GM19240 (cell line): ENCODE results near the gene IDH3A.

ENCODE experiments used
- DNase-seq: peaks from one replicate; pipeline ENCODE4 v3.0.0; 2011; ENCODE audit warnings: low spot score; ENCODE audit not compliant: insufficient read length

IDH3A gene

DNA sequence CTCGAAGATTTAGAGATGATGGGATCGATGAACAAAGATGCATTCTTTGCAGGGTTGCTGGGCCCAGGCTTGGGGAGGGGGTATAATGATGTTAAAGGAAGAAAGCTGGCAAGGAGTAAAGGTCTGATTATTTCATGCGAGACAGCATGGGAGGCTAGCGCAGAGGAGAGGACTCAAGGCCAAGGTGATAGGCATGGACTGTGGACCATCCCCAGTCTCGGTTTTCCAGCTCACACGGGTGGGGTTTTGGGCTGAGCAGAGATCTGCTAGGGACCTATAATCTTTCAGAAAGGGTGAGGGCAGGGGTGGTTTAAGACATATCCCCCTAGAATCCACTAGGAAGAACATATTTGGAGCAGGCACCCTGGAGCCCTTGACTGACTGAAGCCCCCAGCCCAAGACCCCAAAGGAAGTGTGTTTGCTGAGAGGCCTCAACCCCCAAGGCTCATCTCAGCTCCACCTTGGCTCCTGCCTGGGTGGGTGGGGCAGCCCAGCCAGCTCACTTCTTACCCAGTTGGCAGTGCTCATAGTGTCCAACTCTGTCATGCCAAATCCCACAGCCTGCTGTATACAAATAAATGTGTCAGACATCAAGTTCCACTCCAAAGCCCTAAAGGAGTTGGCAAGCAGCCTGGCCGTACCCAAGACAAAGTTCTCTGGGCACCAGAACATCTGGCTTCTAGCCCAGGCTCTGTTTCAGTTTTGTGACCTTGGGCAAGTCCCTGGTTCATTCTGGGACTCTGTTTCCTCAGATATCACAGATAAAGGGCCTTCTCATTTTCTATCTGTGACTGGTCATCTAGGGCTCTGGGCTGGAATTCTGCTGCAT, 67.3 kb downstream of the IDH3A start:
- no peak for DNase-seq

DNA sequence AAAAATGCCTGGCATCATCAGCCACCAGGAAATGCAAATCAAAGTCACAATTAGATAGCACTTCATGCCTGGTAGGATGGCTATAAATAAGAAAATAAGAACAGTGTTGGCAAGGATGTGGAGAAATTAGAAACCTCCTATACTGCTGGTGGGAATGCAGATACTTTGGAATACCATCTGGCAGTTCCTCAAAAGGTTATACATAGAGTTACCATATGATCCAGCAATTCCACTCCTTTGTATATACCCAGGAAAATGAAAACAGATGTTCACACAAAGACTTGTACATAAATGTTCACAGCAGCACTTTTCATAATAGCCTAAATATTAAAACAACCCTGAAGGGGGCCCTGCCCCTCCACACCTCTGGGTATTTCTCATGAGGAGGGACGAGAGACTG, 71.6 kb downstream of the IDH3A start:
- no peak for DNase-seq
